K562 (cell line): ENCODE data around the gene TENM4. TPM values are rescaled to one million over a fixed set of nuclear protein-coding genes. Genes with fewer than 3 reads are reported as not detected.
A peak's percentile ranks its signal among the peaks of the same experiment; 100 is the strongest.

ENCODE experiments used
- ATAC-seq: fragments of 200-7000 bp; cut with Tn5 transposase; 3 replicates; pipeline ENCODE4 v1.9.1; 2020; ENCODE audit warnings: moderate library complexity
- BruUV-seq: library from RNA; stranded (reverse); fragments of 400-500 nt; replicated peaks from 2 replicates; lab custom pipeline; 2021; lab: Mats Ljungman, UMichigan
- CTCF ChIA-PET: fragments of 300-600 bp; formaldehyde crosslinking; extraction: SDS; loops from one replicate; lab custom pipeline; 2021; ENCODE audit warnings: low intra/inter-chr PET ratio; lab: Yijun Ruan, JAX
- POLR2A ChIA-PET: fragments of 300-600, 350-650 bp; sonication (Branson Sonifier 250); formaldehyde crosslinking; extraction: SDS; loops from one replicate; lab custom pipeline; 2021; ENCODE audit warnings: antibody characterized with exemption, inconsistent platforms; lab: Yijun Ruan, JAX
- DNase-seq, 4 experiments: peaks; one replicate each; pipeline versions ENCODE4 v3.0.0 to v3.0.0-alpha.2; 2011 to 2018; ENCODE audit warnings: low spot score in 3 of 4, mixed read lengths in 3 of 4; ENCODE audit errors: extremely low read depth in 1 of 4
- FAIRE-seq: peaks from 2 replicates; lab custom pipeline; 2011; peaks lifted over from hg19 to GRCh38; lab: Jason Lieb, UNC
- H2AFZ ChIP-seq: 2 replicates; pipeline ENCODE4 v1.6.0; 2011; ENCODE audit warnings: low read depth, low read length, control low read depth, inconsistent platforms
- H3K27ac ChIP-seq: fragments of 200-600 bp; 3 replicates; pipeline ENCODE4 v1.8.0; 2011; ENCODE audit warnings: low read depth, mild to moderate bottlenecking, control low read depth, inconsistent platforms, low read length, moderate library complexity, mixed read lengths; ENCODE audit errors: extremely low read depth
- H3K27me3 ChIP-seq, 2 experiments: fragments of 300-600 bp in 1 of 2; 2 replicates in 1 of 2; 3 replicates in 1 of 2; pipeline versions ENCODE4 v1.6.0 to v1.8.0; 2011; ENCODE audit warnings: inconsistent platforms in 2 of 2, low read length in 2 of 2, mild to moderate bottlenecking in 1 of 2, mixed read lengths in 1 of 2, moderate library complexity in 1 of 2; ENCODE audit not compliant: control insufficient read depth in 2 of 2, insufficient read depth in 2 of 2
- H3K36me3 ChIP-seq: fragments of 300-600 bp; 3 replicates; pipeline ENCODE4 v1.8.0; 2011; ENCODE audit warnings: mild to moderate bottlenecking, low read length, inconsistent platforms; ENCODE audit not compliant: control insufficient read depth, insufficient read depth
- H3K4me1 ChIP-seq, 2 experiments: fragments of 200-600 bp in 1 of 2; replicated peaks in 1 of 2; 2 replicates in 1 of 2; 3 replicates in 1 of 2; pipeline versions ENCODE4 v1.5.1 to v1.8.0; 2011; ENCODE audit warnings: inconsistent platforms in 2 of 2, low read length in 2 of 2, mild to moderate bottlenecking in 1 of 2, mixed read lengths in 1 of 2, moderate library complexity in 1 of 2; ENCODE audit not compliant: control insufficient read depth in 2 of 2, insufficient read depth in 2 of 2
- H3K4me2 ChIP-seq: 2 replicates; pipeline ENCODE4 v1.6.1; 2011; ENCODE audit warnings: low read length, control low read depth, inconsistent platforms, mixed read lengths; ENCODE audit not compliant: insufficient read depth
- H3K4me3 ChIP-seq: fragments of 200-600 bp; sonication (generic), shearing (Covaris generic); 2 replicates; pipeline ENCODE4 v1.5.1; 2016; ENCODE audit warnings: control low read depth, inconsistent platforms
- H3K79me2 ChIP-seq: fragments of 200-600 bp; 3 replicates; pipeline ENCODE4 v1.8.0; 2011; ENCODE audit warnings: low read length, inconsistent platforms; ENCODE audit not compliant: control insufficient read depth, insufficient read depth
- H3K9ac ChIP-seq, 2 experiments: 2 replicates each; pipeline versions ENCODE4 v1.6.0 to v1.6.1; 2011; ENCODE audit warnings: low read depth in 2 of 2, low read length in 2 of 2, control low read depth in 1 of 2, inconsistent platforms in 1 of 2, mild to moderate bottlenecking in 1 of 2, mixed read lengths in 1 of 2; ENCODE audit not compliant: insufficient read depth in 1 of 2
- H3K9me1 ChIP-seq: one replicate; pipeline ENCODE4 v1.6.0; 2011; ENCODE audit warnings: inconsistent platforms, mild to moderate bottlenecking, low read length, moderate library complexity; ENCODE audit not compliant: control insufficient read depth, insufficient read depth
- H3K9me3 ChIP-seq: replicated peaks from 2 replicates; pipeline ENCODE4 v1.5.1; 2011; ENCODE audit warnings: low read depth, low read length, inconsistent platforms; ENCODE audit not compliant: control insufficient read depth, insufficient read depth
- H4K20me1 ChIP-seq: replicated peaks from 2 replicates; pipeline ENCODE4 v1.6.1; 2011; ENCODE audit warnings: low read length, inconsistent platforms, mixed read lengths; ENCODE audit not compliant: control insufficient read depth, insufficient read depth
- ELF1 ChIP-seq: fragments of 200-800 bp; sonication (Bioruptor generic); IDR thresholded peaks from 2 replicates; pipeline ENCODE4 v1.6.1; 2016; ENCODE audit warnings: missing genetic modification characterization, missing compliant biosample characterization
- ELF4 ChIP-seq: fragments of 450-650 bp; formaldehyde crosslinking; IDR thresholded peaks from 2 replicates; pipeline ENCODE4 v1.4.0; 2022; ENCODE audit warnings: missing genetic modification characterization
- FOXJ2 ChIP-seq: fragments of 200-800 bp; sonication (Bioruptor generic); IDR thresholded peaks from 2 replicates; pipeline ENCODE4 v1.6.1; 2016; ENCODE audit warnings: missing genetic modification characterization, missing compliant biosample characterization
- LARP7 ChIP-seq: fragments of 450-650 bp; IDR thresholded peaks from 2 replicates; pipeline ENCODE4 v1.6.1; 2016
- NR1H2 ChIP-seq: sonication (generic); formaldehyde crosslinking; IDR thresholded peaks from 2 replicates; pipeline ENCODE4 v1.4.0; 2020; ENCODE audit warnings: mild to moderate bottlenecking, missing genetic modification reagents
- NR2C2 ChIP-seq, 2 experiments: fragments of 200-800 bp in 1 of 2; sonication (Bioruptor generic) in 1 of 2; sonication (generic) in 1 of 2; formaldehyde crosslinking in 1 of 2; IDR thresholded peaks; 2 replicates each; pipeline versions ENCODE4 v1.6.1 to v1.8.0; 2016 to 2022; ENCODE audit warnings: mild to moderate bottlenecking in 1 of 2, missing compliant biosample characterization in 1 of 2, missing genetic modification characterization in 1 of 2, missing genetic modification reagents in 1 of 2
- SIN3B ChIP-seq: fragments of 450-650 bp; IDR thresholded peaks from 2 replicates; pipeline ENCODE4 v1.6.1; 2017; ENCODE audit warnings: low read depth, mild to moderate bottlenecking, moderate library complexity
- ZBED1 ChIP-seq: IDR thresholded peaks from 2 replicates; pipeline ENCODE4 v1.6.1; 2014
- ZNF695 ChIP-seq: fragments of 450-650 bp; formaldehyde crosslinking; IDR thresholded peaks from 2 replicates; pipeline ENCODE4 v1.4.0; 2020; ENCODE audit warnings: mild to moderate bottlenecking, moderate library complexity
- WGBS: fragments of 100-300 bp; shearing (Covaris generic); methylation state at CpG from one replicate; pipeline ENCODE4 v1.1.6; 2016; ENCODE audit warnings: low coverage, mixed read lengths; ENCODE audit not compliant: insufficient coverage; ENCODE audit errors: missing lambda C conversion rate; 5-methylcytosine and 5-hydroxymethylcytosine counted together
- in situ Hi-C: fragments of 300-500 bp; cut with MboI; formaldehyde crosslinking; loops from 4 replicates; pipeline ENCODE4 v1.15.0; 2018; ENCODE audit warnings: inconsistent platforms, mixed read lengths
- intact Hi-C: fragments of 100-400 bp; cut with micrococcal nuclease; formaldehyde crosslinking; loops from 2 replicates; pipeline ENCODE4 v1.14.2; 2022
- polyA plus RNA-seq, 8 experiments: library from polyadenylated mRNA; depleted of rRNA in 4 of 8; stranded (reverse) in 5 of 8; unstranded in 3 of 8; fragments of >200 nt; fragmentation: Nextera tagmentation in 2 of 8; fragmentation: Illumina TruSeq in 1 of 8; extraction: Ambion mirVana in 2 of 8; extraction: Trizol in 1 of 8; gene quantifications; 2 replicates each; pipeline versions ENCODE4 v1.2.1 to v1.2.3, GENCODE V29; 2011 to 2014; ENCODE audit warnings: inconsistent platforms in 1 of 8, missing spikeins in 1 of 8
- total RNA-seq, 7 experiments: library from RNA; depleted of rRNA in 6 of 7; stranded (reverse); fragments of >200 nt in 6 of 7; fragmentation: Illumina TruSeq in 2 of 7; extraction: Trizol in 2 of 7; gene quantifications; 2 replicates each; pipeline versions ENCODE4 v1.2.1 to v1.2.3, GENCODE V29; 2011 to 2021; ENCODE audit warnings: low replicate concordance in 1 of 7
- TF ChIP-seq, protein P1 (sequence below): sonication (generic); formaldehyde crosslinking; IDR thresholded peaks from 2 replicates; pipeline ENCODE4 v1.8.0; 2022; ENCODE audit warnings: mild to moderate bottlenecking, low read depth, missing genetic modification reagents
- TF ChIP-seq, protein P2 (sequence below): fragments of 200-800 bp; sonication (Bioruptor generic); IDR thresholded peaks from 2 replicates; pipeline ENCODE4 v1.6.1; 2017; ENCODE audit warnings: missing genetic modification characterization, missing compliant biosample characterization

Gene TENM4
- total and polyA plus RNA-seq, 9 of the 15 experiments (the other 6 are each of a cell fraction or from before 2014, with no cell fraction given), result 0.16 TPM; not detected in 8

DNA sequence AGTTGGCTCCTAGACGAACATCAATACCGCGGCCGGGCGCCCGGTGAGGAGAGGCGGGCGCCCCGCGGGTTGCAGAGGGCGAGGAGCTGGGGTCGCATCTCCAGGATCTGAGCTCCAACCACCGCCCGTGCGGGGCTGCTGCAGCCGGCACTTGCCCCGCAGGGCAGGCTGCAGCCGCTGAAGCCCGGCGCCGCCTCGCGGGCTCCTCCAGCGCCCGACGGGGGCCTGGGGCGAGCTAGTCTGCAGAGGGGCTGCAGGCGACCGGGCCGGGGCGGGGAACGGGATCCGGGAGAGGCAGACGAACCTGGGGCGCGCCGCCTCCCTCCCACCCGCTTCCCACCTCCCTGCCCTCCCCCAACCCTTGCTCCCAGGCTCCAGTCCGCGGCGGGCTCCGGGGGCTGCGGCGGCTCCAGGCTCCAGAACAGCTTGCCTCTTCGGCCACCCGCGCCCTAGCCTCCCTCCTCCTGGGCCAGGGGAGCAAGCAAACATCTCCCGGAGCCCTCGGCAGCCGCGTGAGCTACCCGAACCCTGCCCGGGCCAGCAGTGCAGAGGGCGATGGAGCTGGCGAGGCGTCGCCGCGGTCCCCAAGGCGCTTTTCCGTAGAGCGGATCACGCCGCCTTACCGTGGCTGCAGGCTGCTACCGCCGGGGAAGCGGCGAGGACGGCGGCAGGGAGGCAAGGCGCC is 802 bp downstream of the TENM4 start:
- peaks cover 0 to 12% of the 10 kb centered on the region in 2 experiments; a peak in 2 of 5 replicates for H3K4me1 ChIP-seq
- no peak overlapping the region for H3K4me2 ChIP-seq
- intact Hi-C loops (no loop called here), in situ Hi-C loops (no loop called here)
- WGBS, result 10% methylated on average over 38 of the region's 72 CpGs
- no peak overlapping the region for H3K27ac ChIP-seq
- CTCF ChIA-PET, result no interaction called here
- FAIRE-seq (no peak), ATAC-seq (0 out of 3 replicates have a peak, but pooled peaks have one; percentile 23), DNase-seq (no peak)
- no peak overlapping the region for H2AFZ ChIP-seq
- no peak for TF ChIP-seq NR1H2
- TF ChIP-seq ZNF695 (CRISPR knock-in tag), result no peak
- TF ChIP-seq, protein P1, sequence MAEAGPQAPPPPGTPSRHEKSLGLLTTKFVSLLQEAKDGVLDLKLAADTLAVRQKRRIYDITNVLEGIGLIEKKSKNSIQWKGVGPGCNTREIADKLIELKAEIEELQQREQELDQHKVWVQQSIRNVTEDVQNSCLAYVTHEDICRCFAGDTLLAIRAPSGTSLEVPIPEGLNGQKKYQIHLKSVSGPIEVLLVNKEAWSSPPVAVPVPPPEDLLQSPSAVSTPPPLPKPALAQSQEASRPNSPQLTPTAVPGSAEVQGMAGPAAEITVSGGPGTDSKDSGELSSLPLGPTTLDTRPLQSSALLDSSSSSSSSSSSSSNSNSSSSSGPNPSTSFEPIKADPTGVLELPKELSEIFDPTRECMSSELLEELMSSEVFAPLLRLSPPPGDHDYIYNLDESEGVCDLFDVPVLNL (CRISPR knock-in tag), result no peak
- TF ChIP-seq SIN3B, result no peak
- TF ChIP-seq ELF4 (CRISPR knock-in tag), result no peak
- no peak for TF ChIP-seq ELF1 (tag)
- TF ChIP-seq, protein P2, sequence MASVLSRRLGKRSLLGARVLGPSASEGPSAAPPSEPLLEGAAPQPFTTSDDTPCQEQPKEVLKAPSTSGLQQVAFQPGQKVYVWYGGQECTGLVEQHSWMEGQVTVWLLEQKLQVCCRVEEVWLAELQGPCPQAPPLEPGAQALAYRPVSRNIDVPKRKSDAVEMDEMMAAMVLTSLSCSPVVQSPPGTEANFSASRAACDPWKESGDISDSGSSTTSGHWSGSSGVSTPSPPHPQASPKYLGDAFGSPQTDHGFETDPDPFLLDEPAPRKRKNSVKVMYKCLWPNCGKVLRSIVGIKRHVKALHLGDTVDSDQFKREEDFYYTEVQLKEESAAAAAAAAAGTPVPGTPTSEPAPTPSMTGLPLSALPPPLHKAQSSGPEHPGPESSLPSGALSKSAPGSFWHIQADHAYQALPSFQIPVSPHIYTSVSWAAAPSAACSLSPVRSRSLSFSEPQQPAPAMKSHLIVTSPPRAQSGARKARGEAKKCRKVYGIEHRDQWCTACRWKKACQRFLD (CRISPR knock-in tag), result no peak
- no peak for TF ChIP-seq LARP7
- TF ChIP-seq NR2C2 (CRISPR knock-in tag; IDR thresholded peaks at IDR 0.05), result no peak
- TF ChIP-seq NR2C2 (tag; IDR thresholded peaks at IDR 0.05), result no peak
- TF ChIP-seq FOXJ2 (tag), result no peak
- no peak for TF ChIP-seq ZBED1
- H3K9ac ChIP-seq, result no peak overlapping the region
- POLR2A ChIA-PET, result no interaction called here
- H3K9me3 ChIP-seq, result no peaks in the 10 kb centered on the region
- H3K79me2 ChIP-seq, result no peaks in the 10 kb centered on the region
- H3K9me1 ChIP-seq, result no peaks in the 10 kb centered on the region
- no peaks in the 10 kb centered on the region; the same call in 1 of the 2 replicates for H4K20me1 ChIP-seq
- H3K27me3 ChIP-seq, result peaks cover 4 to 49% of the 10 kb centered on the region in 2 experiments; a peak in 3 of 5 replicates
- no peaks in the 10 kb centered on the region for H3K36me3 ChIP-seq
- BruUV-seq, result no TSS peak
- H3K4me3 ChIP-seq, result no peak overlapping the region
